ENCODE data around the gene GPR37.

DNA sequence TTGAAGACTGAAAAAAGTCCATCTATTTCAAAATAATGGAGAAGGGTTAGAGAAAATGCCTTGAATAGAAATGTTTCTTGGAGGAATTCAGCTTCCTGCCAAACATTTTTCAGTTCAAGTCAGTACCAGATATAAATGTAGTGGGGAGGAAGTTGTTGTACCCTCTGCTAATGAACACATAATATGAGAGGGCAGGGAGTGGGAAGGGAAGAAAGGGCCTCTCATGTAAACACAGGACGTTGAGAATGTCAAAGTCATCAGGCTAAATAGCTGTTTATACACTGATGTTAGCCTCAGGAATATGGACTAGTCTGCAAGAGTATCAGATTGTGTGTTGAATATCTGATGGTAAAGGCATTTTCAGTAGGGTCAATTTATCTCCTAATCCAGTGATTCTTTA, 37.0 kb downstream of the GPR37 start:
- TF ChIP-seq POLR2A (IDR thresholded peaks at IDR 0.05; ENCODE audit: extremely low read depth, insufficient read length) (no peak), MYC (IDR thresholded peaks at IDR 0.05; ENCODE audit: low read depth, low read length) (no peak)
- TF ChIP-seq, protein P1, sequence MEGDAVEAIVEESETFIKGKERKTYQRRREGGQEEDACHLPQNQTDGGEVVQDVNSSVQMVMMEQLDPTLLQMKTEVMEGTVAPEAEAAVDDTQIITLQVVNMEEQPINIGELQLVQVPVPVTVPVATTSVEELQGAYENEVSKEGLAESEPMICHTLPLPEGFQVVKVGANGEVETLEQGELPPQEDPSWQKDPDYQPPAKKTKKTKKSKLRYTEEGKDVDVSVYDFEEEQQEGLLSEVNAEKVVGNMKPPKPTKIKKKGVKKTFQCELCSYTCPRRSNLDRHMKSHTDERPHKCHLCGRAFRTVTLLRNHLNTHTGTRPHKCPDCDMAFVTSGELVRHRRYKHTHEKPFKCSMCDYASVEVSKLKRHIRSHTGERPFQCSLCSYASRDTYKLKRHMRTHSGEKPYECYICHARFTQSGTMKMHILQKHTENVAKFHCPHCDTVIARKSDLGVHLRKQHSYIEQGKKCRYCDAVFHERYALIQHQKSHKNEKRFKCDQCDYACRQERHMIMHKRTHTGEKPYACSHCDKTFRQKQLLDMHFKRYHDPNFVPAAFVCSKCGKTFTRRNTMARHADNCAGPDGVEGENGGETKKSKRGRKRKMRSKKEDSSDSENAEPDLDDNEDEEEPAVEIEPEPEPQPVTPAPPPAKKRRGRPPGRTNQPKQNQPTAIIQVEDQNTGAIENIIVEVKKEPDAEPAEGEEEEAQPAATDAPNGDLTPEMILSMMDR (IDR thresholded peaks at IDR 0.05; ENCODE audit: low read depth, low read length): no peak

Data from NB4 (cell line).